ENCODE measurements around the gene IER5L. TPM values are rescaled to one million over a fixed set of nuclear protein-coding genes. Genes with fewer than 3 reads are reported as not detected.

The IER5L gene
- polyA plus RNA-seq, 1 donor (not counting 4 experiments of a cell fraction or from before 2014, with no cell fraction given), result 2.1 TPM

- Histone ChIP-seq H3K4me1 (ENCODE audit: control insufficient read depth, extremely low read depth, insufficient read depth, low read length) (no peaks in the 10 kb centered on the region), H3K4me2 (ENCODE audit: control insufficient read depth, extremely low read depth, insufficient read depth, low read depth, low read length) (no peak overlapping the region), H2AFZ (ENCODE audit: control insufficient read depth, low read length) (no peak overlapping the region), H3K79me2 (ENCODE audit: control insufficient read depth, insufficient read depth, low read length) (no peaks in the 10 kb centered on the region), H3K36me3 (ENCODE audit: control insufficient read depth in 2 of 2, extremely low read depth in 1 of 2, insufficient read depth in 2 of 2, low read length in 2 of 2) (peaks cover 15 to 18% of the 10 kb centered on the region in 2 experiments), H3K9ac (ENCODE audit: control insufficient read depth, extremely low read depth, insufficient read depth, low read length) (no peak overlapping the region), H3K27me3 (ENCODE audit: control insufficient read depth, extremely low read depth, insufficient read depth, low read length) (no peaks in the 10 kb centered on the region), H3K9me3 (ENCODE audit: control insufficient read depth, low read depth, low read length) (no peaks in the 10 kb centered on the region), H3K27ac (ENCODE audit: control insufficient read depth, insufficient read depth, low read length) (no peak overlapping the region), H3K9me1 (ENCODE audit: control insufficient read depth, extremely low read depth, insufficient read depth, low read length) (no peaks in the 10 kb centered on the region), H3K4me3 (ENCODE audit: control insufficient read depth in 2 of 3, extremely low read depth in 1 of 3, insufficient read depth in 2 of 3, low read depth in 1 of 3, low read length in 3 of 3) (no peak overlapping the region), H4K20me1 (ENCODE audit: control insufficient read depth, extremely low read depth, insufficient read depth, low read length) (no peaks in the 10 kb centered on the region)
- dilution Hi-C loops (cut with MboI; ENCODE audit: extremely low pct_ligation_motif_present, low sequenced_read_pairs), result loop anchor here (25.0 kb wide), 1 partner anchor 462 kb away; the partner anchor contains the start of gene C9orf50
- no peak for DNase-seq (ENCODE audit: low read depth, low spot score)
- TF ChIP-seq, protein P1, sequence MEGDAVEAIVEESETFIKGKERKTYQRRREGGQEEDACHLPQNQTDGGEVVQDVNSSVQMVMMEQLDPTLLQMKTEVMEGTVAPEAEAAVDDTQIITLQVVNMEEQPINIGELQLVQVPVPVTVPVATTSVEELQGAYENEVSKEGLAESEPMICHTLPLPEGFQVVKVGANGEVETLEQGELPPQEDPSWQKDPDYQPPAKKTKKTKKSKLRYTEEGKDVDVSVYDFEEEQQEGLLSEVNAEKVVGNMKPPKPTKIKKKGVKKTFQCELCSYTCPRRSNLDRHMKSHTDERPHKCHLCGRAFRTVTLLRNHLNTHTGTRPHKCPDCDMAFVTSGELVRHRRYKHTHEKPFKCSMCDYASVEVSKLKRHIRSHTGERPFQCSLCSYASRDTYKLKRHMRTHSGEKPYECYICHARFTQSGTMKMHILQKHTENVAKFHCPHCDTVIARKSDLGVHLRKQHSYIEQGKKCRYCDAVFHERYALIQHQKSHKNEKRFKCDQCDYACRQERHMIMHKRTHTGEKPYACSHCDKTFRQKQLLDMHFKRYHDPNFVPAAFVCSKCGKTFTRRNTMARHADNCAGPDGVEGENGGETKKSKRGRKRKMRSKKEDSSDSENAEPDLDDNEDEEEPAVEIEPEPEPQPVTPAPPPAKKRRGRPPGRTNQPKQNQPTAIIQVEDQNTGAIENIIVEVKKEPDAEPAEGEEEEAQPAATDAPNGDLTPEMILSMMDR (optimal IDR thresholded peaks at IDR 0.05 in 1 of 3, IDR thresholded peaks at IDR 0.05 in 1 of 3, conservative IDR thresholded peaks at IDR 0.05 in 1 of 3; ENCODE audit: extremely low read depth in 1 of 3, insufficient read depth in 2 of 3, low read length in 3 of 3), result no peak
- TF ChIP-seq EZH2 (IDR thresholded peaks at IDR 0.05; ENCODE audit: low read length), result no peak
- FAIRE-seq, result no peak
These were observed 27.3 kb downstream of the IER5L start for GRCh38 chr9:129150672-129151211.

DNA sequence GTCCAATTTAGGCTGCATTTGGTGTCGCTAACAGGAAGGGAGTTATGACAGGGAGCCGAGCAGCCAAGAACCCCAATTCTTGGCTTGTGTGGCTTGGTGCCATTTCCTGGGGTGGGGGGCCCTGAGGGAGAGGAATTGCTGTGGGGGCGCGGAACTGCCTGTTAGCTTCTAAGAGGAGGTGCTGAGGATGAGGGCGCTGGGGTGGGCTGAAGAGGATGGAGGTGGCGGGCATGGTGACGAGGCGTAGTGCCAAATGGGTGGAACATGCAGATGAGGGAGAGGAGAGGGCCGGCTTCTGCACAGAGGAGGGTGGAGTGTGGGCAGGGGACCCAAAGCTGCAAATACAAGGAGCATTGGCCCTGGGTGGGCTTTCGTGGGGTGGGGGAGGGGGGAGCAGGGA lies 27.9 kb downstream of the IER5L start:
- FAIRE-seq (no peak), DNase-seq (ENCODE audit: low read depth, low spot score) (no peak)
- Histone ChIP-seq H3K4me2 (ENCODE audit: control insufficient read depth, extremely low read depth, insufficient read depth, low read depth, low read length) (no peak overlapping the region), H3K4me1 (ENCODE audit: control insufficient read depth, extremely low read depth, insufficient read depth, low read length) (no peaks in the 10 kb centered on the region), H3K9ac (ENCODE audit: control insufficient read depth, extremely low read depth, insufficient read depth, low read length) (no peak overlapping the region), H3K36me3 (ENCODE audit: control insufficient read depth in 2 of 2, extremely low read depth in 1 of 2, insufficient read depth in 2 of 2, low read length in 2 of 2) (peaks cover 16 to 19% of the 10 kb centered on the region in 2 experiments), H3K79me2 (ENCODE audit: control insufficient read depth, insufficient read depth, low read length) (no peaks in the 10 kb centered on the region), H2AFZ (ENCODE audit: control insufficient read depth, low read length) (no peak overlapping the region), H4K20me1 (ENCODE audit: control insufficient read depth, extremely low read depth, insufficient read depth, low read length) (no peaks in the 10 kb centered on the region), H3K4me3 (ENCODE audit: control insufficient read depth in 2 of 3, extremely low read depth in 1 of 3, insufficient read depth in 2 of 3, low read depth in 1 of 3, low read length in 3 of 3) (no peak overlapping the region), H3K9me1 (ENCODE audit: control insufficient read depth, extremely low read depth, insufficient read depth, low read length) (no peaks in the 10 kb centered on the region), H3K27ac (ENCODE audit: control insufficient read depth, insufficient read depth, low read length) (no peak overlapping the region), H3K9me3 (ENCODE audit: control insufficient read depth, low read depth, low read length) (no peaks in the 10 kb centered on the region), H3K27me3 (ENCODE audit: control insufficient read depth, extremely low read depth, insufficient read depth, low read length) (no peaks in the 10 kb centered on the region)
- dilution Hi-C loops (cut with MboI; ENCODE audit: extremely low pct_ligation_motif_present, low sequenced_read_pairs), result loop anchor here (25.0 kb wide), 1 partner anchor 462 kb away; the partner anchor contains the start of gene C9orf50
- TF ChIP-seq EZH2 (IDR thresholded peaks at IDR 0.05; ENCODE audit: low read length), result no peak
- TF ChIP-seq, protein P1 (optimal IDR thresholded peaks at IDR 0.05 in 1 of 3, IDR thresholded peaks at IDR 0.05 in 1 of 3, conservative IDR thresholded peaks at IDR 0.05 in 1 of 3; ENCODE audit: extremely low read depth in 1 of 3, insufficient read depth in 2 of 3, low read length in 3 of 3), result no peak
